Cardiac muscle cell (in vitro differentiated cells and primary cell): Measurements from ENCODE around the gene OR10J5. TPM values are rescaled to one million over a fixed set of nuclear protein-coding genes. Genes with fewer than 3 reads are reported as not detected.

Source experiments
- DNase-seq, 2 donors: peaks; one replicate each; pipeline versions ENCODE4 v3.0.0 to v3.0.0-alpha.2; 2010 to 2017; ENCODE audit warnings: low read depth in 1 of 2, low spot score in 1 of 2
- H3K27ac ChIP-seq: fragments of 200-600 bp; sonication (generic); 2 replicates; pipeline ENCODE4 v1.5.1; 2016
- H3K27me3 ChIP-seq: fragments of 200-600 bp; sonication (generic); 2 replicates; pipeline ENCODE4 v1.6.0; 2016; ENCODE audit warnings: control low read depth
- H3K36me3 ChIP-seq: fragments of 200-600 bp; sonication (generic); 2 replicates; pipeline ENCODE4 v1.5.1; 2016; ENCODE audit warnings: control low read depth
- H3K4me1 ChIP-seq: fragments of 200-600 bp; sonication (generic); 2 replicates; pipeline ENCODE4 v1.8.1; 2017; ENCODE audit warnings: low read depth, mild to moderate bottlenecking, mixed run types
- H3K4me3 ChIP-seq: fragments of 200-600 bp; sonication (generic); 2 replicates; pipeline ENCODE4 v1.5.1; 2016; ENCODE audit warnings: mild to moderate bottlenecking
- H3K9me3 ChIP-seq: fragments of 200-600 bp; sonication (generic); 2 replicates; pipeline ENCODE4 v1.5.1; 2017; ENCODE audit warnings: low read depth, mild to moderate bottlenecking, control low read depth
- polyA plus RNA-seq: library from polyadenylated mRNA; unstranded; fragments of >200 nt; fragmentation: Nextera tagmentation; extraction: Ambion mirVana; gene quantifications from 2 replicates; pipeline ENCODE4 v1.2.1, GENCODE V29; 2016
- total RNA-seq: library from RNA; depleted of rRNA; stranded (reverse); fragments of >200 nt; gene quantifications from 2 replicates; pipeline ENCODE4 v1.2.3, GENCODE V29; 2016
- TF ChIP-seq, protein P1 (sequence below): IDR thresholded peaks from 2 replicates; pipeline ENCODE4 v1.5.1; 2012; ENCODE audit warnings: low read depth, mild to moderate bottlenecking, low read length

The OR10J5 gene, protein sequence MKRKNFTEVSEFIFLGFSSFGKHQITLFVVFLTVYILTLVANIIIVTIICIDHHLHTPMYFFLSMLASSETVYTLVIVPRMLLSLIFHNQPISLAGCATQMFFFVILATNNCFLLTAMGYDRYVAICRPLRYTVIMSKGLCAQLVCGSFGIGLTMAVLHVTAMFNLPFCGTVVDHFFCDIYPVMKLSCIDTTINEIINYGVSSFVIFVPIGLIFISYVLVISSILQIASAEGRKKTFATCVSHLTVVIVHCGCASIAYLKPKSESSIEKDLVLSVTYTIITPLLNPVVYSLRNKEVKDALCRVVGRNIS
- total RNA-seq (not detected in 2 replicates), polyA plus RNA-seq (not detected in 2 replicates)

DNA sequence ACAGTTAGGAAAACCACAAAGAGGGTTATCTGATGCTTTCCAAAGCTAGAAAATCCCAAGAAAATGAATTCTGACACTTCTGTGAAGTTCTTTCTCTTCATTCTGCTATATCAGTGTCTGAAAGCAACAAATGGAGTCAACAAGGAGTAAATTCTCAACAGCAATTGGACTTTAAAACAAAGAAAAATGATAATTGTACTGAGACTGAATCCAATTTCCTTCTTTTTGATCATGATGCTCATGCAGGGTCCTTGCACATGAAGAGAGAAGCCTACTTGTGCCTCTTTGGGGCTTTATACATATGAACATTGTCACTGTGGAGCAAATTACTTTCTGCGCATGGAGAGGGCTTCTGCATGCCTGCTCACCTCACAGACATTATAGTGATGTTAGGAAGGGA lies at the start of gene OR10J5:
Gene OR10J5 (minus strand): TSS at position 101 of the 400 bp plus-strand sequence. CDS start 0 bp downstream, at position 101.
- Histone ChIP-seq H3K4me1 (no peaks in the 10 kb centered on the region), H3K27me3 (no peaks in the 10 kb centered on the region), H3K36me3 (no peaks in the 10 kb centered on the region), H3K27ac (no peak within 1 kb of the TSS), H3K9me3 (no peaks in the 10 kb centered on the region), H3K4me3 (no peak within 1 kb of the TSS)
- TF ChIP-seq, protein P1, sequence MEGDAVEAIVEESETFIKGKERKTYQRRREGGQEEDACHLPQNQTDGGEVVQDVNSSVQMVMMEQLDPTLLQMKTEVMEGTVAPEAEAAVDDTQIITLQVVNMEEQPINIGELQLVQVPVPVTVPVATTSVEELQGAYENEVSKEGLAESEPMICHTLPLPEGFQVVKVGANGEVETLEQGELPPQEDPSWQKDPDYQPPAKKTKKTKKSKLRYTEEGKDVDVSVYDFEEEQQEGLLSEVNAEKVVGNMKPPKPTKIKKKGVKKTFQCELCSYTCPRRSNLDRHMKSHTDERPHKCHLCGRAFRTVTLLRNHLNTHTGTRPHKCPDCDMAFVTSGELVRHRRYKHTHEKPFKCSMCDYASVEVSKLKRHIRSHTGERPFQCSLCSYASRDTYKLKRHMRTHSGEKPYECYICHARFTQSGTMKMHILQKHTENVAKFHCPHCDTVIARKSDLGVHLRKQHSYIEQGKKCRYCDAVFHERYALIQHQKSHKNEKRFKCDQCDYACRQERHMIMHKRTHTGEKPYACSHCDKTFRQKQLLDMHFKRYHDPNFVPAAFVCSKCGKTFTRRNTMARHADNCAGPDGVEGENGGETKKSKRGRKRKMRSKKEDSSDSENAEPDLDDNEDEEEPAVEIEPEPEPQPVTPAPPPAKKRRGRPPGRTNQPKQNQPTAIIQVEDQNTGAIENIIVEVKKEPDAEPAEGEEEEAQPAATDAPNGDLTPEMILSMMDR, result no peak
- no peak for DNase-seq

DNA sequence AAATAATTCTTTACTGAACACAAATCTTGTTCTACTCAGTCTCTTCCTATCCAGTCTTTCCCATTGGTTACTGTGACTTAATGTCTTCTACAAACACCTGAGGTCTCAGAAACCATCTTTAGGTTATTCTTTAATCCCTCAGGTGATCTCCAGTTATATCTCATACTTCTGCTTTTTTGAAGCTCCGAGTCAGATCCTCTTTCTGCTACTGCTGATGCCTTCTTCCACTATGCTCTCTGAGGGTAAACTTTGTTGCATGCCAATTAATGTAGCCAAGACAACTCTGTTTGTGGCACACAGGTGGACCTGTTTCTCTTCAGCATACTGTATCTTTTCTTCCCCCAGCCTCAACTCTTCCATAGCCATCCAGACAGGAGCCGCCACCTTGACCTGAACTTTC lies 48.7 kb upstream of the OR10J5 start:
- no peaks in the 10 kb centered on the region for H3K36me3 ChIP-seq
- TF ChIP-seq, protein P1, result no peak
- no peak for DNase-seq
- H3K9me3 ChIP-seq, result no peaks in the 10 kb centered on the region
- no peak overlapping the region for H3K4me3 ChIP-seq
- no peaks in the 10 kb centered on the region for H3K4me1 ChIP-seq
- no peak overlapping the region for H3K27ac ChIP-seq
- no peaks in the 10 kb centered on the region for H3K27me3 ChIP-seq

- no peak for DNase-seq
- H3K27ac ChIP-seq, result no peak overlapping the region
- TF ChIP-seq, protein P1, result no peak
- H3K4me1 ChIP-seq, result no peaks in the 10 kb centered on the region
- no peak overlapping the region for H3K4me3 ChIP-seq
- no peaks in the 10 kb centered on the region for H3K27me3 ChIP-seq
- H3K36me3 ChIP-seq, result no peaks in the 10 kb centered on the region
- H3K9me3 ChIP-seq, result no peaks in the 10 kb centered on the region
These were observed 45.6 kb upstream of the OR10J5 start for GRCh38 chr1:159581422-159581821.

GRCh38 chr1:159580340-159580739 lies 44.5 kb upstream of the OR10J5 start:
- H3K4me3 ChIP-seq, result no peak overlapping the region
- H3K9me3 ChIP-seq, result no peaks in the 10 kb centered on the region
- no peak overlapping the region for H3K27ac ChIP-seq
- no peaks in the 10 kb centered on the region for H3K4me1 ChIP-seq
- H3K27me3 ChIP-seq, result no peaks in the 10 kb centered on the region
- TF ChIP-seq, protein P1, result no peak
- no peaks in the 10 kb centered on the region for H3K36me3 ChIP-seq
- DNase-seq, result no peak

DNA sequence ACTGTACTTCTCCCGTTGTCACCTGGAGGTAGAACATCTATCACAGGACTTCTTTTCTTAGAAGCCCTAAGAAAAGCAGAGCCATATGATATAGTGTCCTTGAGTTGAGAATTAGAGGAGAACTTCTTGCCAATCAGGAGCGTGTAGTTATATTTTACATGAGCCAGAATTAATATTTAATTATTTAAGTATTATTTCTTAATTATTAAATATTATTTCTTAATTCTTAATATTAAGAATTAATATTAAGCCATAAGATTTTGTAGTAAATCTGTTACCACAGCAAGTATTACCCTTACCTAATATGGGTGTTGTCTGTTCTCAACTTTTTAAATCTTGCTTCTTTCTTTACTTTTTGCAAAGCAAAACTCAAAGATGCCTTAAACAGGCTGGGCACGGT lies 41.6 kb upstream of the OR10J5 start:
- DNase-seq, result no peak
- Histone ChIP-seq H3K4me1 (no peaks in the 10 kb centered on the region), H3K27ac (no peak overlapping the region), H3K27me3 (no peaks in the 10 kb centered on the region), H3K9me3 (no peaks in the 10 kb centered on the region), H3K36me3 (no peaks in the 10 kb centered on the region), H3K4me3 (no peak overlapping the region)
- TF ChIP-seq, protein P1, result no peak
